RWPE2 (cell line): ENCODE data around the gene PARN.

Source experiments
- ATAC-seq: fragments of 200-7000 bp; cut with Tn5 transposase; 3 replicates; pipeline ENCODE4 v1.9.1; 2021; ENCODE audit warnings: low read depth
- DNase-seq: peaks from one replicate; pipeline ENCODE4 v3.0.0-alpha.2; 2020; ENCODE audit warnings: low spot score
- H3K27ac ChIP-seq: fragments of 450-650 bp; 2 replicates; pipeline ENCODE4 v1.5.1; 2017; ENCODE audit warnings: mild to moderate bottlenecking; ENCODE audit not compliant: poor library complexity, severe bottlenecking
- H3K27me3 ChIP-seq: fragments of 250-450 bp; sonication (Bioruptor Pico); 2 replicates; pipeline ENCODE4 v1.5.1; 2021; ENCODE audit warnings: mild to moderate bottlenecking, moderate library complexity; ENCODE audit not compliant: insufficient read depth, poor library complexity, severe bottlenecking
- H3K36me3 ChIP-seq: fragments of 250-450 bp; sonication (Bioruptor Pico); 2 replicates; pipeline ENCODE4 v1.5.1; 2020; ENCODE audit warnings: low read depth, mild to moderate bottlenecking, moderate library complexity
- H3K4me1 ChIP-seq: fragments of 250-450 bp; sonication (Bioruptor Pico); 2 replicates; pipeline ENCODE4 v1.5.1; 2021; ENCODE audit warnings: mild to moderate bottlenecking, moderate library complexity; ENCODE audit not compliant: insufficient read depth, poor library complexity, severe bottlenecking
- H3K4me3 ChIP-seq: fragments of 250-450 bp; sonication (Bioruptor Pico); 2 replicates; pipeline ENCODE4 v1.5.1; 2021; ENCODE audit warnings: mild to moderate bottlenecking, moderate library complexity; ENCODE audit not compliant: severe bottlenecking
- H3K9me3 ChIP-seq: fragments of 250-450 bp; sonication (Bioruptor Pico); 2 replicates; pipeline ENCODE4 v1.5.1; 2021; ENCODE audit warnings: mild to moderate bottlenecking, moderate library complexity; ENCODE audit not compliant: severe bottlenecking
- TF ChIP-seq, protein P1 (sequence below): fragments of 450-650 bp; IDR thresholded peaks from one replicate; pipeline ENCODE4 v1.5.1; 2017; ENCODE audit warnings: mild to moderate bottlenecking, moderate library complexity; ENCODE audit not compliant: poor library complexity, severe bottlenecking

PARN gene

DNA sequence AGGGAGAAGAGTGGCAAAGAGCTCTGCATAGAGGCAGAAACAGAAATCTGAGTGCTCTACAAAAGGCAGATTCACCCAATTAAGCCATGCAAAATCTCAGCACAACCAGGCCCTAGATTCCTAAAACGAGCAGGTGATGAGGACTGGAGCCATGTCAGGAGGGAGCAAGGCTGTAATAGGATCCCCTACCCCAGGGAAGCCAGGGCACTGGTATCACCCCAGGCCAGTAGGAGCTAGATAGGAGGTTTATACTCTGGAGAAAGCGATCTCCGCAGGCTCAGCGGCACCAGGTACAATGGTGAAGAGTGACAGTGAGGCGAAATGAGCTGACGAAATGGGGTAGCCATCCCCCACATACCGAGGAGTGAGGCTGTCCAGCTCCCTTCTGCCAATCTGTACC, 171.5 kb downstream of the PARN start:
- Histone ChIP-seq H3K27me3 (no peaks in the 10 kb centered on the region), H3K4me3 (no peak overlapping the region), H3K27ac (no peak overlapping the region), H3K36me3 (no peaks in the 10 kb centered on the region; the same call in 1 of the 2 replicates), H3K9me3 (no peaks in the 10 kb centered on the region), H3K4me1 (peaks cover 8% of the 10 kb centered on the region)
- DNase-seq (no peak), ATAC-seq (no peak)
- TF ChIP-seq, protein P1, sequence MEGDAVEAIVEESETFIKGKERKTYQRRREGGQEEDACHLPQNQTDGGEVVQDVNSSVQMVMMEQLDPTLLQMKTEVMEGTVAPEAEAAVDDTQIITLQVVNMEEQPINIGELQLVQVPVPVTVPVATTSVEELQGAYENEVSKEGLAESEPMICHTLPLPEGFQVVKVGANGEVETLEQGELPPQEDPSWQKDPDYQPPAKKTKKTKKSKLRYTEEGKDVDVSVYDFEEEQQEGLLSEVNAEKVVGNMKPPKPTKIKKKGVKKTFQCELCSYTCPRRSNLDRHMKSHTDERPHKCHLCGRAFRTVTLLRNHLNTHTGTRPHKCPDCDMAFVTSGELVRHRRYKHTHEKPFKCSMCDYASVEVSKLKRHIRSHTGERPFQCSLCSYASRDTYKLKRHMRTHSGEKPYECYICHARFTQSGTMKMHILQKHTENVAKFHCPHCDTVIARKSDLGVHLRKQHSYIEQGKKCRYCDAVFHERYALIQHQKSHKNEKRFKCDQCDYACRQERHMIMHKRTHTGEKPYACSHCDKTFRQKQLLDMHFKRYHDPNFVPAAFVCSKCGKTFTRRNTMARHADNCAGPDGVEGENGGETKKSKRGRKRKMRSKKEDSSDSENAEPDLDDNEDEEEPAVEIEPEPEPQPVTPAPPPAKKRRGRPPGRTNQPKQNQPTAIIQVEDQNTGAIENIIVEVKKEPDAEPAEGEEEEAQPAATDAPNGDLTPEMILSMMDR: no peak

DNA sequence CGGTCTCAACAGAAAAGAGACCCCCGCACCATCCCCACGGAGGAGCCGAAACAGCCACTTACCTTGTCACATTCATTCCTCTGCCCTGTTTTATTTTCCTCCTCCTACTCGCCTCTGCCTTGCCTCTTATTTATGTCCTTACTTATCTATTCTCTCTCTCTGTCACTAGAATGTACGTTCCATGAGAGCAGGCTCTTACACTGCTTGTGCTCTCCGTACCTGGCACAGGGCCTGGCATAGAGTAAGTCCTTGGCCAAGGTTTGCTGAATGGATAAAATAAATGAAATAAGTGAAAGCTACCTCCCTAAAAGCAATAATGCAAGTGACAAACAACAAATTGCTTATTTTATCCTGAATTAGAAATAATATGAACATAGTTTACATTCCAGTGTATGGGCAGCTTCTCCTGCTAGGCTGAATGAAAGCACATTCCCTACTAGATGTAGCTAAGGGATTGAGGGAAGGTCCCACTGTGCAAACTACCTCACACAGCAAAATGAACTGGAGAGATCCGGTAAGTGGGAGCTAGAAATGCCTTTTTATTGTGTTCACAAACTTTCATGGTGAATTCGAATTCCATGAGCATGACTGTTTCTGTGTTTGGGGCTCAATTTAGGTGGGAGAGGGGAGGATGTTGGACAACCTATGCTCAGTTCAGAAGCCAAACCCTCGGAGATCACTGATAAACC, 173.1 kb downstream of the PARN start:
- ATAC-seq (no peak), DNase-seq (no peak)
- H3K9me3 ChIP-seq: no peaks in the 10 kb centered on the region
- no peak overlapping the region for H3K27ac ChIP-seq
- no peaks in the 10 kb centered on the region; the same call in 1 of the 2 replicates for H3K36me3 ChIP-seq
- H3K4me3 ChIP-seq: no peak overlapping the region
- no peaks in the 10 kb centered on the region for H3K27me3 ChIP-seq
- H3K4me1 ChIP-seq: peaks cover 8% of the 10 kb centered on the region
- TF ChIP-seq, protein P1: no peak

DNA sequence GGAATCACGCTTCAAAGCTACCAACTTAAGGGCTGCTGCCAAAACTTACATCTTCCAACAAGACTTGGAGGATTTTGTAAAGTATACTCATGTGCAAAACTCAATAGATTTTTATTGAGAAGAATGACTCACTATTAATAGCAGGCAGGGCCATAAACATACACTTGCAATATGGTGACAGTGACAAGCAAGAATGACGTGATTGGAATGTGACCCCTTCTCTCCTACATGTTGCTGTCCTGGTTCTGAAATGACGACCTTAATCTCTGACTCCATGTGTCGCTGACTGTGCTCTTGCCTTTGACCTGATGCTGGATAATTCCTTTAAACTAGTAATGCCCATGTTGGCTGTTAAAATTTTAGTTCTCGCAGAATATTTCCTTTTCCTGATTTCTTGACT, 174.5 kb downstream of the PARN start:
- Histone ChIP-seq H3K36me3 (no peaks in the 10 kb centered on the region; the same call in 1 of the 2 replicates), H3K4me1 (peaks cover 8% of the 10 kb centered on the region), H3K9me3 (no peaks in the 10 kb centered on the region), H3K27ac (no peak overlapping the region), H3K27me3 (no peaks in the 10 kb centered on the region), H3K4me3 (no peak overlapping the region)
- DNase-seq: no peak
- ATAC-seq: no peak
- TF ChIP-seq, protein P1: no peak

DNA sequence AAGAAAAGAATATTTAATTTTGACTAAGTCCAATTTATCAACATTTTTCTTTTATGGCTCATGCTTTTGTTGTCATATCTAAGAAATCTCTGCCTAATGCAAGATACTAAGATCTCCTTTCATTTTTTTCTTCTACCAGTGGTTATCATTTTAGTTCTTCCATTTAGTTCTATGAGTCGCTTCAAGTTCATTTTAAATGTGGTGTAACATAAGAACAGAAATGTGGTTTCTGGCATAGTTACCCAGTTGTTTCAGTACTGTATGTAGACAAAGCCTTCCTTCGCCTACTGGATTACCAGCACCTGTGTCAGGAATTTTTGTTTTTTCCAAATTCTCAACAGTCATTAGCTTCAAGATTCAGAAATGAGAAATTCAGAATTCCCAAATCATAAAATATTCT, 175.7 kb downstream of the PARN start:
- H3K4me1 ChIP-seq: peaks cover 11% of the 10 kb centered on the region
- H3K27ac ChIP-seq: no peak overlapping the region
- TF ChIP-seq, protein P1: no peak
- no peak for DNase-seq
- H3K36me3 ChIP-seq: no peaks in the 10 kb centered on the region; the same call in 1 of the 2 replicates
- no peaks in the 10 kb centered on the region for H3K9me3 ChIP-seq
- no peaks in the 10 kb centered on the region for H3K27me3 ChIP-seq
- no peak for ATAC-seq
- H3K4me3 ChIP-seq: no peak overlapping the region

DNA sequence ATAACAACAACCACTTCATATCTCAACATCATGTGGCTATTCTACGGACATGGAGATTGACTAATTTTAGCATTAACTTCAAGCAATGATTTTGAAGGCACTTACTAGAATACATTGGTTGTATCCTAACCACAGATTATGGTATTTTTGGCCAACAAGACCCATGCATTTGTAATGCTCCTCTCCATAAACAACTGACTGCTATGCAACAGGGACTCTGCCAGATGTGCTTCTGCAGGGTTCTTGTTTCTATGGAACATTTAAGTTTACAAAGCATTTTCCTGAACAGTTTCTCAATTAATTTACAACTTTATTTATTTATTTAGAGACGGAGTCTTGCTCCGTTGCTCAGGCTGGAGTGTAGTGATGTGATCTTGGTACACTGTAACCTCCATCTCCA, 178.0 kb downstream of the PARN start:
- Histone ChIP-seq H3K36me3 (no peaks in the 10 kb centered on the region; the same call in 1 of the 2 replicates), H3K27me3 (no peaks in the 10 kb centered on the region), H3K9me3 (no peaks in the 10 kb centered on the region), H3K4me1 (peaks cover 14% of the 10 kb centered on the region), H3K4me3 (no peak overlapping the region), H3K27ac (no peak overlapping the region)
- DNase-seq (no peak), ATAC-seq (no peak)
- TF ChIP-seq, protein P1: no peak
